SK-N-SH (cell line): ENCODE data around the gene GLB1L3.

Experiments
- CTCF ChIP-seq: fragments of 200-600 bp; sonication (generic); IDR thresholded peaks from 2 replicates; pipeline ENCODE4 v1.6.1; 2017; ENCODE audit warnings: antibody characterized with exemption, mild to moderate bottlenecking, moderate library complexity
- EZH2phosphoT487 ChIP-seq: fragments of 200-600 bp; sonication (generic); IDR thresholded peaks from 2 replicates; pipeline ENCODE4 v1.6.1; 2017; ENCODE audit warnings: low read depth, mixed run types, mild to moderate bottlenecking, antibody characterized with exemption, moderate library complexity, borderline replicate concordance
- GABPA ChIP-seq: IDR thresholded peaks from 2 replicates; pipeline ENCODE4 v1.4.0; 2012; ENCODE audit warnings: low read depth, mild to moderate bottlenecking
- RAD21 ChIP-seq: IDR thresholded peaks from 2 replicates; pipeline ENCODE4 v1.6.1; 2012; ENCODE audit warnings: mild to moderate bottlenecking, low read length
- TF ChIP-seq, protein P1 (sequence below): fragments of 150-350 bp; IDR thresholded peaks from 2 replicates; pipeline ENCODE4 v1.6.1; 2017; ENCODE audit warnings: antibody characterized with exemption, low read length, low read depth, borderline replicate concordance
- TF ChIP-seq, protein P2 (sequence below): IDR thresholded peaks from 2 replicates; pipeline ENCODE4 v1.4.0; 2012; ENCODE audit warnings: low read depth, borderline replicate concordance

GRCh38 chr11:134228625-134229024, 47.6 kb upstream of the GLB1L3 start:
- TF ChIP-seq CTCF (no peak), EZH2phosphoT487 (no peak), RAD21 (no peak), GABPA (no peak)
- TF ChIP-seq, protein P1, sequence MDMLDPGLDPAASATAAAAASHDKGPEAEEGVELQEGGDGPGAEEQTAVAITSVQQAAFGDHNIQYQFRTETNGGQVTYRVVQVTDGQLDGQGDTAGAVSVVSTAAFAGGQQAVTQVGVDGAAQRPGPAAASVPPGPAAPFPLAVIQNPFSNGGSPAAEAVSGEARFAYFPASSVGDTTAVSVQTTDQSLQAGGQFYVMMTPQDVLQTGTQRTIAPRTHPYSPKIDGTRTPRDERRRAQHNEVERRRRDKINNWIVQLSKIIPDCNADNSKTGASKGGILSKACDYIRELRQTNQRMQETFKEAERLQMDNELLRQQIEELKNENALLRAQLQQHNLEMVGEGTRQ: no peak
- TF ChIP-seq, protein P2, sequence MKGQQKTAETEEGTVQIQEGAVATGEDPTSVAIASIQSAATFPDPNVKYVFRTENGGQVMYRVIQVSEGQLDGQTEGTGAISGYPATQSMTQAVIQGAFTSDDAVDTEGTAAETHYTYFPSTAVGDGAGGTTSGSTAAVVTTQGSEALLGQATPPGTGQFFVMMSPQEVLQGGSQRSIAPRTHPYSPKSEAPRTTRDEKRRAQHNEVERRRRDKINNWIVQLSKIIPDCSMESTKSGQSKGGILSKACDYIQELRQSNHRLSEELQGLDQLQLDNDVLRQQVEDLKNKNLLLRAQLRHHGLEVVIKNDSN: no peak
